ENCODE data around the gene KCTD21. TPM values are rescaled to one million over a fixed set of nuclear protein-coding genes. Genes with fewer than 3 reads are reported as not detected.

Gene KCTD21
- total and polyA plus RNA-seq, 2 of the 4 experiments (the other 2 are of a cell fraction) = 12.2 to 12.5 TPM

GRCh38 chr11:78220218-78221157 is 32.1 kb upstream of the KCTD21 start:
- Histone ChIP-seq H3K9me1 (ENCODE audit: insufficient read depth, low read length) (peaks cover 19% of the 10 kb centered on the region; the same call in 1 of the 2 replicates), H3K18ac (ENCODE audit: low read depth, low read length) (no peak overlapping the region), H3K4me1 (ENCODE audit: control insufficient read depth, insufficient read depth, low read length) (no peaks in the 10 kb centered on the region), H3K14ac (replicated peaks; ENCODE audit: low read depth, low read length) (no peak overlapping the region), H3K27me3 (ENCODE audit: control insufficient read depth, insufficient read depth, low read length) (no peaks in the 10 kb centered on the region), H3K27ac (ENCODE audit: insufficient read depth, low read length) (no peak overlapping the region), H3K23ac (ENCODE audit: low read depth, low read length) (no peak overlapping the region), H2AK5ac (ENCODE audit: low read depth, low read length) (no peak overlapping the region), H3K9ac (ENCODE audit: low read depth, low read length) (no peak overlapping the region), H2BK5ac (ENCODE audit: low read depth, low read length, poor library complexity, severe bottlenecking) (no peak overlapping the region), H3K9me3 (ENCODE audit: control insufficient read depth, insufficient read depth, low read length) (no peaks in the 10 kb centered on the region), H2BK20ac (ENCODE audit: low read depth, low read length) (no peak overlapping the region), H3K4ac (ENCODE audit: low read depth, low read length) (no peak overlapping the region), H2AK9ac (replicated peaks; ENCODE audit: low read depth, low read length, poor library complexity) (no peak overlapping the region), H2BK15ac (ENCODE audit: low read depth, low read length) (no peak overlapping the region), H3K36me3 (ENCODE audit: control insufficient read depth, insufficient read depth, low read length) (peaks cover 74% of the 10 kb centered on the region), H4K91ac (ENCODE audit: insufficient read depth, low read depth, low read length) (no peak overlapping the region), H4K20me1 (ENCODE audit: insufficient read depth, low read length) (peaks cover 3% of the 10 kb centered on the region; the same call in 1 of the 2 replicates), H2AFZ (replicated peaks; ENCODE audit: low read length, poor library complexity) (no peak overlapping the region), H4K8ac (ENCODE audit: low read depth in 2 of 2, low read length in 2 of 2) (no peak overlapping the region), H4K5ac (ENCODE audit: low read depth, low read length) (no peak overlapping the region), H3K56ac (ENCODE audit: extremely low read depth, insufficient read depth, low read length) (no peak overlapping the region), H3K79me1 (ENCODE audit: low read depth in 1 of 2, low read length in 2 of 2) (peaks cover 0 to 8% of the 10 kb centered on the region in 2 experiments; a peak in 1 of 4 replicates), H3K4me2 (ENCODE audit: low read depth, low read length) (no peak overlapping the region), H3K4me3 (ENCODE audit: insufficient read depth, low read depth, low read length) (no peak overlapping the region), H2BK120ac (ENCODE audit: low read depth, low read length) (no peak overlapping the region)
- ChIA-PET CTCF (no interaction called here), POLR2A (ENCODE audit: unreplicated experiment) (no interaction called here)
- TF ChIP-seq RFX5 (IDR thresholded peaks at IDR 0.05; ENCODE audit: low read depth, low read length) (no peak), CTCF (conservative IDR thresholded peaks at IDR 0.05; ENCODE audit: low read depth, low read length) (no peak), FOS (IDR thresholded peaks at IDR 0.05; ENCODE audit: low read depth, low read length) (no peak), RCOR1 (IDR thresholded peaks at IDR 0.05; ENCODE audit: insufficient replicate concordance, low read length) (no peak), MXI1 (IDR thresholded peaks at IDR 0.05; ENCODE audit: borderline replicate concordance, low read depth, low read length) (no peak), SMC3 (IDR thresholded peaks at IDR 0.05; ENCODE audit: low read depth, low read length) (no peak)
- intact Hi-C loops (cut with micrococcal nuclease) = no loop called here
- dilution Hi-C loops (cut with HindIII; ENCODE audit: low sequenced_read_pairs, unreplicated experiment) = no loop called here
- in situ Hi-C loops (cut with MboI; ENCODE audit: low sequenced_read_pairs) = loop anchor here (10.0 kb wide), 1 partner anchor 344 kb away; no protein-coding TSS in a partner anchor
- no TSS peak for BruUV-seq (replicated peaks)
- WGBS, 2 experiments (ENCODE audit: extremely low coverage in 2 of 2, insufficient read length in 1 of 2) = 95% methylated on average over 4 of the region's 14 CpGs; no CpG with 5 or more reads in 1 of the 2 experiments
- DNase-seq (no peak), ATAC-seq (ENCODE audit: low read depth) (no peak)
